ENCODE measurements around the gene CAP2.
"Not testable (repeated sequence)": the region's sequence is repeated elsewhere in the genome, so short reads cannot be mapped to it uniquely, and the experiment has no call there.

The CAP2 gene

GRCh38 chr6:17397764-17398194 lies 4.4 kb downstream of the CAP2 start:
- DNase-seq: no peak

DNA sequence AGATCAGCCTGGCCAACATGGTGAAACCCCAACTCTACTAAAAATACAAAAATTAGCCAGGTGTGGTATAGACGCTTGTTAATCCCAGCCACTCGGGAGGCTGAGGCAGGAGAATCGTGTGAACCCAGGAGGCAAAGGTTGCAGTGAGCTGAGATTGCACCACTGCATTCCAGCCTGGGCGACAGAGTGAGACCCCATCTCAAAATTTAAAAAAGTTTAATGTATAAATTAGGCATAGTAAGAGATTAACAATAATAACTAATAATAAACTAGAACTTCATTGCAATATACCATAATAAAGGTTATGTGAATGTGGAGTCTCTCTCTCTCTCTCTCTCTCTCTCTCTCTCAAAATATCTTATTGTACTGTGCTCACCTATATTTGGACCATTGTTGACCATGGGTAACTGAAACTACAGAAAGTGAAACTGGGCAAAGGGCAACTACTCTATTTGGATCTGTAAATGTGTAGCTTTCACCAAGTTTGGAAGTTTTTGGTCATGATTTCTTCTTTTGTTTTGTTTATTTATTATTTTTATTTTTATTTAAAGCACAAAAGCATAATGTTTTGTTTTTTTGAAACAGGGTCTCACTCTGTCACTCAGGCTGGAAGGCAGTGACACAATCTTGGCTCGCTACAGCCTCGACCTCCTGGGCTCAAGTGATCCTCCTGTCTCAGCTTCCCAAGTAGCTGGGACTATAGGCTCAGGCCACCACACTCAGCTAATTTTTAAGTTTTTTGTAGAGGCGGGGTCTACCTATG lies 12.0 kb downstream of the CAP2 start:
- DNase-seq: not testable (repeated sequence)

DNA sequence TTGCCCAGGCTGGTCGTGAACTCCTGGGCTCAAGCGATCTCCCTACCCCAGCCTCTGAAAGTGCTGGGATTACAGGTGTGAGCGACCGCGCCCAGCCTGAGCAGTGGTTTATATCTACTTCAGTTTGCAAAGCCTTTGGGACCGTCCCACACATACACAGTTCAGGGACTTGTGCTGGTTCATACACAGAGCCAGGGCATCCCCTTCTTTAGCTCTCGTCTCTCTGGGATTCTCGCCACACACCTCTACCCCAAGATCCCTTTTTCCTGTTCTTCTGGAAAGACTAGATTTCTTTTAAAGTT lies 12.5 kb downstream of the CAP2 start:
- DNase-seq: no peak

GRCh38 chr6:17408081-17408480 lies 14.7 kb downstream of the CAP2 start:
- DNase-seq: no peak

GRCh38 chr6:17410281-17410680 lies 16.9 kb downstream of the CAP2 start:
- no peak for DNase-seq

DNA sequence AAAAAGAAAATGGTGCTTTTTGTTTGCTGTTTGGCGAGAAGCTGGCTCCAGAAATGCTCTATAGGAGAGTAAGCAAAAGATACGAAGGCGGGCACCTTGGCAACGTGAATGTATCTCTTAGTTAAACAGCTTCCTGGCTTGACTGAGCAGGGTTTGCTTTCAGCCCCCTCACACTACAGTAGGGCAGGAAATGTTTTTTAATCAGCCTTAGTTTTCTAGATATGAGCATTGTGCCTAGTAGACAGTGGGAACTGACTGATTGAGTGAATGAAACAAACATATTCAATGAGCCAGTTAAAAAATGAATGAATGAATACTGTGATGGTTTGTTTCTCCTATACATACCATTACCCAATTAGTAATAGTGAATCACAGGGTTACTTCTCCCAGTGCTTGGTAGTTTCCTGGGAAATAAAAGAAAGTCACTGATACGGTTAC lies 19.9 kb downstream of the CAP2 start:
- DNase-seq: no peak

DNA sequence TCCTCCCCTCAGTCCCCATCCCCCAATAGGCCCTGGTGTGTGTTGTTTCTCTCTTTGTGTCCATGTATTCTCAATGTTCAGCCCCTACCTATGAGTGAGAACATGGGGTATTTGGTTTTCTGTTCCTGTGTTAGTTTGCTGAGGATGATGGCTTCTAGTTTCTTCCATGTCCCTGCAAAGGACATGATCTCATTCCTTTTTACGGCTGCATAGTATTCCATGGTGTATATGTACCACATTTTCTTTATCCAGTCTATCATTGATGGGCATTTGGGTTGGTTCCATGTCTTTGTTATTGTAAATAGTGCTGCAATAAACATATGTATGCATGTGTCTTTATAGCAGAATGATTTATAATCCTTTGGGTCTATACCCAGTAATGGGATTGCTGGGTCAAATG lies 21.0 kb downstream of the CAP2 start:
- not testable (repeated sequence) for DNase-seq

- DNase-seq: no peak
These were observed 21.9 kb downstream of the CAP2 start for GRCh38 chr6:17415321-17415720.

DNA sequence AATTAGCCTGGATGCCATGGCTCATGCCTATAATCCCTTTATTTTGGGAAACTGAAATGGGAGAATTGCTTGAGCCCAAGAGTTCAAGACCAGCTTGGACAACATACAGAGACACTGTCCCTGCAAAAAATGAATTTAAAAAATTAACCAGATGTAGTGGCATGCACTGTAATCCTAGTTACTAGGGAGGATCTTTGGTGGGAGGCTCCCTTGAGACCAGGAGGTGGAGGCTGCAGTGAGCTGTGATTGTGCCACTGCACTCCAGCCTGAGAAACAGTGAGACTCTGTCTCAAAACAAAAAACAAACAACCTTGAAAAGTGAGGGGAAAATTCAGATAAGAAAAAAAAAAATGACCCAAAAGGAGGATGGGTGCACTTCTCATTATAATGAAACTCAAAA lies 23.4 kb downstream of the CAP2 start:
- DNase-seq: no peak

DNA sequence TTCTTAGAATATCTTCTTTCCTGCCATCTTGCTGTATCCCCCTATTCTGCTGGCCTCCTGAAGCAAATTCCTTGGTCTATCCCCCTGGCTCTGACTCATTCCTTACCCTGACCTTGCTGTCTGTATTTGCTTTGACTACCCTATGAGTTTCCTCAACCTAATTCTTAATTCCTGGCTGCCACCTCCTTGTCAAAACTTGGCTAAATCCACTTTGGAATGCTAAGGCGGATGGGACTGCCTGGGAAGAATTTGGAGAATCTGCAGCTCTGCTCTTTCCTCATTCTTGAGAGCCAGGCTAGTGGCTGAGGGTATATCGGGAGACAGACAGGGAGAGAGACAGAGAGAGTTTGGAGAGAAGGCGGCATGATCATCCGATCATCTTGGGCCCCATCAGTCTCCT lies 24.4 kb downstream of the CAP2 start:
- DNase-seq: no peak

DNA sequence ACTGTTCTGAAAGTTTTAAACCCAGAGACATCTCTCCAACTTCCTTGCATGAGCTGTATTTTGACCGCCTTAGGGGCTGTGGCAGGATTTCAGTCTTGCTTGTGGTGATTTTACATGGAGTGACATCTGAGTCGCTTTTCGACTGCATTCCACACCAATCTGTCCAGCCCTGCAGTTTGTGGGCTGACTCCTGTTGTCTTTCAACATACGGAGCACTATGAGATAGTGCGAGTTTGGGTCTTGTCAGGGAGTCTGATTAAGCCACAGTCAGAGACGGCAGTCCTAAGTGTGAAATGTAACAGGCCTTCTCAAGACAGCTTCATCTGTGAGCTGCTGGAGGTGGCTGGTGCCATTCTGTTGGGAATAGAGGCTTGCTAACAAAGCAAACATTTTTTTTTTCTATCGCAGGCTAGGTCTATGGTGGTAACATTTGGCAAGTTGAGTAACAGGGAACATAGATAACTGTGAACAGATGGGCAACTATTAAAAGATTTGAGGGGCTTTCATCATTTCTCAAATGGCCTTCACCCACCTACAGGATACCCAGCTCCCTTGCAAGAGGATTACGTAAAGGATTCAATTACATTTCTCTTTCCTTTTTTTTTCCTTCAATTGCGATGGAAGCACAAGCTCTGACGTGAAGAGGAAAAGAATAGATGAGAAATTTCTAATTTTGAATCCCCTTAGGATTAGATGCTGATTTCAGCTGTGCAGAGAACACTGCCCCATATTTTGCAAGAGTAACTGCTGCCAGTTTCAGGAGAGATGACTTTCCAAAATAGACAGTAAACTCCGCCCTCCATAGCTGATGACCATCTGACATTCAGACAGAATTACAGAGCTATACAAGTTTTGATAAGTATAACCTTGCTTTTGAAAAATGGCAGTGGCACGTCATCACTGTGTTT lies 25.1 kb downstream of the CAP2 start:
- no peak for DNase-seq

DNA sequence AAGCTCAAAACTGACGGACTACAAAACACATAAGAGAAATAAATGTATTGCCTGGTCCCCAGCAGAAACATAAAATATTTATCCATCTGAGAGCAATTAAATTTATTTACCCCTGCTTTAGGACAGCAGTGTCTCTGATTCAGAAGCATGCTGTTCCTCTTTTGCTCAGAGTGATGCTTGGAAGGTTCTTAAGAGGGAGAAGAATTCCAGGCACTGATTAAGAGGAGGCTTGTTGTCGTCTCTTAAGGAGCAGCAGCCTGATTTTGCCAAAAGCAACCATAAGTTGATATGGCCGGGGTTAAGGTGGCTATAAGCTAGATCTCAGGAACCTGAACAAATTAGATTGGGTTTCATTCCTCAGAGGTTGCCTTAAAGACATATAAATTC lies 25.8 kb downstream of the CAP2 start:
- no peak for DNase-seq

GRCh38 chr6:17420368-17420767 lies 27.0 kb downstream of the CAP2 start:
- DNase-seq: no peak

- no peak for DNase-seq
These were observed 28.0 kb downstream of the CAP2 start for GRCh38 chr6:17421406-17421805.

- no peak for DNase-seq
These were observed 29.6 kb downstream of the CAP2 start for GRCh38 chr6:17423026-17423425.

- DNase-seq: no peak
These were observed 33.7 kb downstream of the CAP2 start for GRCh38 chr6:17427062-17427461.

GRCh38 chr6:17427617-17428016 lies 34.2 kb downstream of the CAP2 start:
- no peak for DNase-seq

GRCh38 chr6:17428595-17429120 lies 35.3 kb downstream of the CAP2 start:
- not testable (repeated sequence) for DNase-seq

DNA sequence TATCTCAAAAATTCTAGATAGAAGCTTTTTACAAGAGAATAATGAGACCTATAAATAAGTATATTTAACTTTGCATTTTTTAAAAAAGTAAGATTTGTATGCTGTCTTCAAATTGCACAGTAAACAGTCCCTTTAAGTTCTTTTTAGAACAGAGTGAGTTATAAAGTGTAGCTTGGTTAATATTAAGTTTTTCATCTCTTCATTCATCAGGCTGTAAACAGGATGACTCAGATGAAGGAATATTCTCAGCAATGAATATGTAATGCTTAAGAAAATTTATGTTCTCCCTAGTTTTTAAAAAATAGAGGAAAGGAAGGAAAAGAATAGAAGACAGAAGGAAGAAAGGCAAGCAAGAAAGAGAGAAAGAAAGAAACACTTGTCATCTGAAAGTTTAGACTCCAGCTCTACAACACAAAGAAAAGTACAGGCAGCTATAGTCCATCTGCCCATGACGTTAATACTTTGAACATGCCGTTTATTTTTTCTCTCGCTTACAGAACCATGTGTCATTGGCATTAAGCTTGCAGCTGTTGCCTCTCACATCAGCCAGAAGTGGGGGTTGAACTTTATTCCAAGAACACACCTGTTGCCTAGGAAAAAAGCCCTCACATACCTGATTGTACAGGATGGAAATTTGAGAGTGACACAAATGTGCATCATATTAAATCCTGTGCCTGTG lies 36.1 kb downstream of the CAP2 start:
- DNase-seq: no peak

GRCh38 chr6:17431581-17431980 lies 38.2 kb downstream of the CAP2 start:
- DNase-seq: no peak

DNA sequence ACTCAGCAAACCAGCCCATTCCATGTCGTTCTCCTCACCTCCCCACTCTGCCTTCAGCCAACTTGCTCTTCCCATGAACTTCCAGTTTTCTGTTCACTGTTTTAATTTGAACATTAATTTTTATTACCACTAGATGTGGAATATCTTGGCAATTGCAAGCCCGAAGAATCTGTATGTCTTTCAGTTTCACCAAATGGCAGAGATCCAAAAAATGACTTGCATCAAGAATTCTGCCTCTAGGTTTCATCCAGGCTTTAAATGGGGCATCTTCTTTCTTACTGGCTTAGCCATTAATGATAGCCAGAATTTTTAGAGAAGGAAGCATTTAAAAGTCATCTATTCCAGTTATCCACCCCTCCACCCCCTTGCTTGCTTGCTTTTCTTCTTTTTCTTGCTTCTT lies 39.0 kb downstream of the CAP2 start:
- no peak for DNase-seq

GRCh38 chr6:17439243-17439993 lies 46.0 kb downstream of the CAP2 start:
- no peak for DNase-seq

DNA sequence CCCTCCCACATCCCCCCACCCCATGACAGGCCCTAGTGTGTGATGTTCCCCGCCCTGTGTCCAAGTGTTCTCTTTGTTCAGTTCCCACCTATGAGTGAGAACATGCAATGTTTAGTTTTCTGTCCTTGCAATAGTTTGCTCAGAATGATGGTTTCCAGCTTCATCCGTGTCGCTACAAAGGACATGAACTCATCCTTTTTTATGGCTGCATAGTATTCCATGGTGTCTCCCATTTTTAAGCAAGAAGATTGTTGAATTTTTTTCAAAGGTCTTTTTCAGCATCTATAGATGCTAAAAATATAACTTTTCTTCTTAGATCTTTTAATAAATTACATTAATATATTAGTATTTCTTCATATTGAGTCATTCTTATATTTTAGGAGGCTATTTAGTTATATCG lies 47.4 kb downstream of the CAP2 start:
- not testable (repeated sequence) for DNase-seq

Data from inflammatory macrophage treated with lipopolysaccharide for 4 hours (primary cell).